Endothelial cell of umbilical vein (primary cell): ENCODE data around the gene APMAP.

Experiments
- EZH2 ChIP-seq: IDR thresholded peaks from 2 replicates; pipeline ENCODE4 v1.6.1; 2012; ENCODE audit warnings: borderline replicate concordance, low read depth, mild to moderate bottlenecking, moderate library complexity, low read length, inconsistent platforms; ENCODE audit not compliant: severe bottlenecking
- FOS ChIP-seq: IDR thresholded peaks from 2 replicates; pipeline ENCODE4 v1.6.1; 2011; ENCODE audit warnings: mild to moderate bottlenecking, low read length, moderate library complexity, borderline replicate concordance; ENCODE audit not compliant: insufficient read depth
- JUN ChIP-seq: IDR thresholded peaks from 2 replicates; pipeline ENCODE4 v1.6.1; 2011; ENCODE audit warnings: borderline replicate concordance, low read depth; ENCODE audit not compliant: insufficient read length, insufficient read depth
- MAX ChIP-seq: IDR thresholded peaks from 2 replicates; pipeline ENCODE4 v1.6.1; 2011; ENCODE audit not compliant: insufficient read depth, insufficient read length
- MYC ChIP-seq: IDR thresholded peaks from one replicate; pipeline ENCODE4 v1.6.1; 2011; ENCODE audit warnings: mild to moderate bottlenecking, low read depth, low read length
- POLR2A ChIP-seq: IDR thresholded peaks from 2 replicates; pipeline ENCODE4 v1.6.1; 2012; ENCODE audit warnings: low read depth, mild to moderate bottlenecking, control low read depth, low read length
- POLR2AphosphoS5 ChIP-seq: IDR thresholded peaks from 2 replicates; pipeline ENCODE4 v1.6.1; 2012; ENCODE audit warnings: low read depth, mild to moderate bottlenecking, control low read depth, low read length, moderate library complexity; ENCODE audit not compliant: insufficient read depth
- TF ChIP-seq, protein P1 (sequence below), 2 donors: IDR thresholded peaks; 1 replicate in 1 of 2; 2 replicates in 1 of 2; pipeline ENCODE4 v1.5.1; 2011; ENCODE audit warnings: low read length in 2 of 2, mild to moderate bottlenecking in 2 of 2, moderate library complexity in 2 of 2, control low read depth in 1 of 2, inconsistent platforms in 1 of 2, low read depth in 1 of 2; ENCODE audit not compliant: insufficient read depth in 1 of 2; ENCODE audit errors: extremely low read depth in 1 of 2

DNA sequence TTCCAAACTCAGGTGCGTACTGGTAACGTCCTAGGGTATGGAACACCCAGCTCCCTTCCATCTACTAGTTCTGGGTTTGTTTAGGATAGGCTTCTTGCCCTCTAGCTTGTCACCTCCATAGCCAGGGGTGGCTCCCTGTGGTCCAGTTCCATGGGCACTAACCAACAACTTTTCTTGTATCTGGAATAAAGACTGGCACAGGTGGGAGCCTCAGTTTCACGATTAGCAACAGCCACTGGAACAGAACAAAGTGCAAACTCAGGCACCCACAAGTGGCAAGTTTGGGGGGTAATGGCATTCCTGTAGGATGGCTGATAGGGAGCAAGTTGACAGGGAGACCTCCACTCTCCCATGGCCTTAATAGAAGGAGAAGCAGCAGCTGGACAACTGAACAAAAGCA is 5.6 kb upstream of the APMAP start:
- TF ChIP-seq, protein P1, sequence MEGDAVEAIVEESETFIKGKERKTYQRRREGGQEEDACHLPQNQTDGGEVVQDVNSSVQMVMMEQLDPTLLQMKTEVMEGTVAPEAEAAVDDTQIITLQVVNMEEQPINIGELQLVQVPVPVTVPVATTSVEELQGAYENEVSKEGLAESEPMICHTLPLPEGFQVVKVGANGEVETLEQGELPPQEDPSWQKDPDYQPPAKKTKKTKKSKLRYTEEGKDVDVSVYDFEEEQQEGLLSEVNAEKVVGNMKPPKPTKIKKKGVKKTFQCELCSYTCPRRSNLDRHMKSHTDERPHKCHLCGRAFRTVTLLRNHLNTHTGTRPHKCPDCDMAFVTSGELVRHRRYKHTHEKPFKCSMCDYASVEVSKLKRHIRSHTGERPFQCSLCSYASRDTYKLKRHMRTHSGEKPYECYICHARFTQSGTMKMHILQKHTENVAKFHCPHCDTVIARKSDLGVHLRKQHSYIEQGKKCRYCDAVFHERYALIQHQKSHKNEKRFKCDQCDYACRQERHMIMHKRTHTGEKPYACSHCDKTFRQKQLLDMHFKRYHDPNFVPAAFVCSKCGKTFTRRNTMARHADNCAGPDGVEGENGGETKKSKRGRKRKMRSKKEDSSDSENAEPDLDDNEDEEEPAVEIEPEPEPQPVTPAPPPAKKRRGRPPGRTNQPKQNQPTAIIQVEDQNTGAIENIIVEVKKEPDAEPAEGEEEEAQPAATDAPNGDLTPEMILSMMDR (IDR thresholded peaks at IDR 0.05; ENCODE audit: extremely low read depth in 1 of 2, insufficient read depth in 1 of 2, low read depth in 1 of 2, low read length in 2 of 2), result no peak
- TF ChIP-seq EZH2 (no peak), FOS (no peak), POLR2A (no peak), POLR2AphosphoS5 (no peak), MYC (no peak), JUN (no peak), MAX (no peak)
